GM23338 (cell line): ENCODE measurements around the gene GLI3.

ENCODE experiments used
- EZH2 ChIP-seq: fragments of 200-600 bp; sonication (generic); IDR thresholded peaks from one replicate; pipeline ENCODE4 v1.8.0; 2017; ENCODE audit warnings: antibody characterized with exemption, mild to moderate bottlenecking, low read depth; ENCODE audit not compliant: unreplicated experiment
- REST ChIP-seq: IDR thresholded peaks from one replicate; pipeline ENCODE4 v1.6.1; 2018; ENCODE audit warnings: antibody characterized with exemption; ENCODE audit not compliant: unreplicated experiment
- TF ChIP-seq, protein P1 (sequence below), 2 experiments: fragments of 200-600 bp in 1 of 2; sonication (generic) in 1 of 2; conservative IDR thresholded peaks; 2 replicates each; pipeline versions ENCODE4 v1.5.1 to v1.6.1; 2016 to 2017; ENCODE audit warnings: antibody characterized with exemption in 2 of 2, low read depth in 2 of 2, mild to moderate bottlenecking in 2 of 2, moderate library complexity in 1 of 2

DNA sequence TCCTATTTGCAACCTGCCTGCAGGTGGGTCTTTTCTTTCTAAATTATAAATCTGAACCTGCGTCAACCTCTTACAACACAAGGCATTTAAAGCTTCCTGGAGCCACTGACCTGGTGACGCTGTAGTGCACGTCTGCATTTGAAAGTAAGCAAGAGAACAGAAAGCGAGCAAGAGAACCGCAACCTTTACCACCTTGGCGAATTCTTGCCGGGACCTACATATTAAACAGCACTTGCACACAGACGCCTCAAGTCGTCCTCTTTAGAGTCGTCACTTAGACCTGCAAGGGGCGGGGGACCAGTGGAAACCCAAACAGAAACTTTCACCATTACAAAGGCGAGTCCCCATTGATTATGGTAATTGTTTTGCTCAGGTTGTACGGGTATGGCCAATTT lies 9.5 kb downstream of the GLI3 start:
- TF ChIP-seq REST, result no peak
- TF ChIP-seq, protein P1, sequence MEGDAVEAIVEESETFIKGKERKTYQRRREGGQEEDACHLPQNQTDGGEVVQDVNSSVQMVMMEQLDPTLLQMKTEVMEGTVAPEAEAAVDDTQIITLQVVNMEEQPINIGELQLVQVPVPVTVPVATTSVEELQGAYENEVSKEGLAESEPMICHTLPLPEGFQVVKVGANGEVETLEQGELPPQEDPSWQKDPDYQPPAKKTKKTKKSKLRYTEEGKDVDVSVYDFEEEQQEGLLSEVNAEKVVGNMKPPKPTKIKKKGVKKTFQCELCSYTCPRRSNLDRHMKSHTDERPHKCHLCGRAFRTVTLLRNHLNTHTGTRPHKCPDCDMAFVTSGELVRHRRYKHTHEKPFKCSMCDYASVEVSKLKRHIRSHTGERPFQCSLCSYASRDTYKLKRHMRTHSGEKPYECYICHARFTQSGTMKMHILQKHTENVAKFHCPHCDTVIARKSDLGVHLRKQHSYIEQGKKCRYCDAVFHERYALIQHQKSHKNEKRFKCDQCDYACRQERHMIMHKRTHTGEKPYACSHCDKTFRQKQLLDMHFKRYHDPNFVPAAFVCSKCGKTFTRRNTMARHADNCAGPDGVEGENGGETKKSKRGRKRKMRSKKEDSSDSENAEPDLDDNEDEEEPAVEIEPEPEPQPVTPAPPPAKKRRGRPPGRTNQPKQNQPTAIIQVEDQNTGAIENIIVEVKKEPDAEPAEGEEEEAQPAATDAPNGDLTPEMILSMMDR (conservative IDR thresholded peaks at IDR 0.05; ENCODE audit: low read depth in 2 of 2), result no peak
- TF ChIP-seq EZH2, result no peak
